Activated gamma-delta T cell (primary cell): Measurements from ENCODE around the gene PGA4.
"Not testable (repeated sequence)": the region's sequence is repeated elsewhere in the genome, so short reads cannot be mapped to it uniquely, and the experiment has no call there.

ENCODE experiments used
- DNase-seq: peaks from one replicate; lab custom pipeline; 2025; lab: John Stamatoyannopoulos, UW
- total RNA-seq, 2 donors: gene quantifications; one replicate each; lab custom pipeline; 2026; lab: John Stamatoyannopoulos, UW

PGA4 gene
- 0 reads per million in 2 donors for total RNA-seq

DNA sequence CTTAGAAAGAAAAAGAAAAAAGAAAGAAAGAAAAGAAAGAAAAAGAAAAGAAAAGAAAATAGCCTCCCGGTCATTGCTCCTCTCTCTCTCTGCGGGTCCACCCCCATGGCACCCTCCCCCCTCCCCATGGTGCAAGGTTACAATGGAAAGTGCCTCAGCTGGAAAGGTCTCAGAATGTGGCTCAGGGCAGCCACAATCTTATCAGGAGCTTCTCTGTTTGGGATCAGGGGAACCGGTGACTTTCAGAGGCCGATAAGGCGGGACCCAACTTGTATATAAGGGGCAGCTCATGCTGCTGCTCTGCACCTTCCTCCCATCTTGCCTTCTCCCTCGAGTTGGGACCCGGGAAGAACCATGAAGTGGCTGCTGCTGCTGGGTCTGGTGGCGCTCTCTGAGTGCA lies at the start of gene PGA4:
Gene PGA4, plus strand, starts transcription at position 301 of the 400 bp plus-strand sequence. Its CDS starts 54 bp downstream, at position 355.
- not testable (repeated sequence) for DNase-seq

DNA sequence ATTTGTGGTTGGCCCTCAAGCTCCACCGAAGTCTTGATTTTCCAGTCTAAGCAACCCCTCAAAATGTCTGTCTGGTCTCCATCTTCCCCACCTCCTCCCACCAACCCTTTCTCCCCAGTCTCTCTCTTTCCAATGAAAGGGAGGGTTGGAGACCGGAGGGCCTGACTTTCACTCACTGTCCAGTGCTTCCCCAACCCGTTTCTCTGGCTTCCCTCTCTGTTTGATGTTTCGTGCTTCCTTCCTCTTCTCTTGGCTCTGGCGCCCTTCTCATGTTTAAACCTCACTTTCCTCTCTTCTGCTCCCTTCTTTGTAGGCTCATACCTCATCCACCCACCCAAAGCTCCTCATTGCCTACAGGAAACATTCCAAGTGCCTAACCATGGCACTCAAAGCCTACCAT lies 49.8 kb upstream of the PGA4 start:
- DNase-seq = no peak

DNA sequence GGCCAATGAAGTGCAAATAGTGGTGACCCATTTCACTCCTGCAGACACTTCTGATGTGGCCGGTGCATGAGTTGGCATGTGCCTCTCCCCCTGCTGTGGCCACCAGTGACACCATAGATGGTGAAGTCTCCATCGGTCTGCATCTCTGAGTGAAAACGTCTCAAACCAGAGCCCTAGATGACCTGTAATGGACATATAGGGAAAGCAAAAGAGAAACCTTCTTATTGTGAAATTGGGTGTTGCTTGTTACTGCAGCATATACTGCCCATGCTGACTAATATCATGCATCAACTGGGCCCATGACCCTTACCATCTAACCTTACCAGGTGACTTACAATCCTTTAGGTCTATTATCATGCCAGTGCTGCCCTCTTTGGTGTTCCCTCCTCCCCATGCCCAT lies 49.3 kb upstream of the PGA4 start:
- no peak for DNase-seq

DNA sequence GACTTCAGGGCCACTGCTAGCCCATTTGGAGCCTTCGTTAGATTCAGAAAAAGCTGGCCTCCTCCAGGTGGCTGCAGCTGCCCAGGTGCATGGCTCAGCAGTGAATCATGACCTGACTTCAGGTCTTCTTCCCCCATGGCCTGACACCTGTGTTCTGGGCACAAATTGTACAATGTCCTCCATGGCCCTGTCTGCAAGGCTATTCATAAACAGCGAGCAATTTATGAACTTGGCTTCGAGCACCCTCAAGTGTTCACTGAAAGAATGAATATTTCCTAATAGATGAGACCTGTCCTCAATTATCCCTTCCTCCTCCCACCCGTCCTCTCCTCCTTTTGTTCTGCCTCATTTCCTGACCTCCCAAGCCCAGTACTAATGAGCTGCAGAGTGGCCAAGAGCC lies 48.7 kb upstream of the PGA4 start:
- DNase-seq = no peak

DNA sequence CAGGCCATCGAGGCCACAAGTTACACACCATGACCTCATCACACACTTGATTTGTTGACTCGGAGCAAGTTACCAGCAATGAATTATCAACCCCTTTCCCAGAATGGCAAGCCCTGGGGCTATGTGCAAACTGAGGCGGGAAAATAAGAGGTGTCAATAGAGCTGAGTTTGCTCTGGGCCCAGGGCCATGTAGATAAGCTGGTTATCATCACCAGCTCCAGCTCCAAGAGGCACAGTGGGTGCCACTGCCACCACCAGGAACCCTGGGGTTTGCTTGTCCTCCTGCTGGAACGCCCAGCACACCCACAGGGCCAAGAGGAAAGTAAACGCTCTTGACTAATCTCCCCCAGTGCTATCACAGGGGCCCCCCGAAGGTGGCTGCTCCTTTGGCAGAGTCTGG lies 47.9 kb upstream of the PGA4 start:
- no peak for DNase-seq

DNA sequence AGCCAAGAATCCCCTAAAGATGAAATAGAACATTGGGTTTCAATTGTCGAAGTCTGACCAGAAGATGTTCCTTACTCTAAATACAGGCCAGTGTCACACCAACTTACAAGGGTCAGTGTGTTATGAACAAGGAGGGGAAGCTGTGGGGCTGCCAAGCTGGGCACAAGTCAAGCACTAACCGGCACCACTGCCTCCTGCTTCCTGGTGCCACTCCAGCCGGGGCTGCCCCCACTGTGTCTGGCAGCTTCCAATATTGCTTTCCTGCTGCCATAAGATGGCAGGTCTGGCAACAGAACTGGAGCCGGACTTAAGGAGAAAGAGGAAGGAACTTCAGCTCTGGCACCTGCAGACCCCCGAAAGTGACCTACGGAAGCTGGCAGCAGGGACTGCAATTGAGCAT lies 47.2 kb upstream of the PGA4 start:
- DNase-seq = no peak

DNA sequence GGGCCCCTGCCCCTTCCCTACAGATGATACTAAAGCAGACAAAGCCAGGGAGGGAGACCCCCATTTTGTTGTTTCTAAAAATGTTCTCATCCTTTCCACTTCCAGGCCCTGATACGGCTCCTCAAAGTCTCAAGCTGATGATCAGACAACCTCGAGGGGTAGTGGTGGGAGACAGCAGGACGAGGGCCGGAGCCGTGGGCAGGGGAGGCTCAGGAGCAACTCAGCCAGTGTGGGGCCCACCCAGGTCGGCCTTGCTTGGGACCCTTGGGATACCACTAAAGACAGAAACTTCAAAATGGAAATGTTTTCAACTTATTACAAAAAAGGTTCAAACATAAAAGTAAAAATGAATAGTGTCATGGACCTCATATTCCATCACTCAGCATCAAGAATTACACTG lies 45.7 kb upstream of the PGA4 start:
- DNase-seq = no peak

DNA sequence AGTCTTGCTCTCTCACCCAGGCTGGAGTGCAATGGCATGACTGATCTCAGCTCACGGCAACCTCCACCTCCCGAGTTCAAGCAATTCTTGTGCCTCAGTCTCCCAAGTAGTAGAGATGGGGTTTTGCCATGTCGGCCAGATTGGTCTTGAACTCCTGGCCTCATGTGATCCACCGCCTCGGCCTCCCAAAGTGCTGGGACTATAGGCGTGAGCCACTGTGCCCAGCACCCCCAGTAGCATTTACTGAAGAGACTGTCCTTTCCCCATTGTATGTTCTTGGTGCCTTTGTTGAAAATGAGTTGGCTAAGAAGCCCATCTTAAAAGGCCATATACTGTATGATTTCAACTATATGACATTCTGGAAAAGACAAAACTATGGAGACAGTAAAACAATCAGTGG lies 41.9 kb upstream of the PGA4 start:
- not testable (repeated sequence) for DNase-seq

DNA sequence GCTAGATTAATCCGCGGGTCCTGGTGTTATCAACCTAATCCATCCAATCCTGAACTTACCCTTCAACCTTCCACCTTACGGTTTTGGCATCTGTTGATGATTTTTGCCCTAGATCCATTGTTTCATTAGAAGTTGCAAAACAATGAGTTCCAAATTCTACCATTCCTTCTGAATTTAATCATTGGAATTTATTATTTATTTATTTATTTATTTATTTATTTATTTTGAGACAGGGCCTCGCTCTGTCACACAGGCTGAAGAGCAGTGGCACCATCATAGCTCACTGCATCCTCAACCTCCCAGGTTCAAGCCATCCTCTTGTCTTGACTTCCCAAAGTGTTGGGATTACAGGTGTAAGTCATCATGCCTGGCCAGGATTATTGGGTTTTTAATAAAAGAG lies 40.7 kb upstream of the PGA4 start:
- DNase-seq = no peak

DNA sequence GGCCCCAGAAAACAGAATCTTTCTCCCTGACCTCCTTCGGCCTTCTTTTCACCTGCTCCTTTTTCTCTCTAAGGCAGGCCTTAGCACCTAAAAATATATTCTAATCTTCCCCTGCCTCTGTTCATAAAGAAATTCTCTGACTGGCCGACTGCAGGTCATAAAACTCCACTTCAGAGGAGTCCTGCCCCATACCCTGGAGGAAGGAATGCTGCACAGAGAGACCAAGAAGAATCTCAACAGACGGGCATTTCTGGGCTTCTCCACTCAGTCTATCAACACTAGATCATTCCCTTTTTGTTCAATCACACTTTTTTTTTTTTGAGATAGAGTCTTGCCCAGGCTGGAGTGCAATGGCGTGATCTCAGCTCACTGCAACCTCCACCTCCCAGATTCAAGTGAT lies 38.5 kb upstream of the PGA4 start:
- no peak for DNase-seq

DNA sequence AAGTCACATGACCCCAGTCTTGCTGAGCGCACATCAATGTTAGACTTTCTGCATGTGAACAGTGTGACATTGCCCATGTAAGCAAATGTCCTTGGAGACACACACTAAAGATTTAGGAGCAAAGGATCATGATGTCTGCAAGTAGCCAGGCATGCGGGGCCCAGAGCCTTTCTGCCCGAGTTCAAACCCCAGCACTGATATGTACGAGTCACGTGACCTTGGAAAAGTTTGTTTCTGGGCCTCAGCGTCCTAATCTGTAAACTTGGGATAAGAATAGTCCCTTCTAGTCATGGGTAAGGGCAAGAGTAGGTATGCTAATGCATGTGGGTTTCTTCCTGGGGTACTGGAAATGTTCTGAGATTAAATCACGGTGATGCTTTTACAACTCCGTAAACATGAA lies 35.6 kb upstream of the PGA4 start:
- no peak for DNase-seq

DNA sequence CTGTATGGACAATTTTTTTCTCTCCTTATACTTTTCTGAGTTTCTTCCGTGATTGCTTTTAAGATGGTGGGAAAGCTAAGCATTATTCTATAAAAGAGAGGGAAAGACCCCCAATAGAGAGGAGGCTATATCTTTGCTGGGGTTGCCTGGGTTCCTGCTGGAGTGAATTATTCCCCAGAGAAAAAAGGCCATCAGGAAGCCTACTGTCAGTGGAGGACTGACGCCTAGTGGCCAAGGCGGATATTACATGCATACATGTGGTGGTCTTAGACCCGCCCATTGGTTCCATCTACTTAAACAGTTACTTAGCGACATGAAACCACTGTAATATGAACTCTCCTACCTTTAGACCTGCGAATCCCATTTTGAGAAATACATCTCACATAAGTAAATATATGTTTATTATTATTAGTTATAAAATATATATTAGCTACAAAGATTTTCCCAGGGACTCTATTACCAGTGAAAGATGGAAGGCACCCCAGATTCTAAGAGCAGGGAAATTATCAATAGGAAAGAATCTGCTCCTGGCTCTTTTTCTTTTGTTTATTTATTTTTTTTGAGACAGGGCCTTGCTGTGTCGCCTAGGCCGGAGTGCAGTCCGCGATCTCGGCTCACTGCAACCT lies 34.5 kb upstream of the PGA4 start:
- DNase-seq = no peak

DNA sequence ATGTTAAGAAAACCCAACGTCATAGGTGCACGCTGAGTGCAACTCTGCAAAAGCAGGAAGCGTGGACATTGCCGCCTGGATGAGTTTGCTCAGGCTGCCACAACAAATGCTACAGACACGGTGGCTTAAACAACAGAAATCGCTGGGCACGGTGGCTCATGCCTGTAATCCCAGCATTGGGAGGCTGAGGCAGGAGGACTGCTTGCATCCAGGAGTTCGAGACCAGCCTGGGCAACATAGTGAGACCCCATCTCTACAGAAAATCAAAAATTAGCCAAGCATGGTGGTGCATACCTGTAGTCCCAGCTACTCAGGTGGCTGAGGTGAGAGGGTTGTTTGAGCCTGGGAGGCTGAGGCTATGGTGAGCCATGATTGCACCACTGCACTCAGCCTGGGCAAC lies 32.2 kb upstream of the PGA4 start:
- DNase-seq = no peak

DNA sequence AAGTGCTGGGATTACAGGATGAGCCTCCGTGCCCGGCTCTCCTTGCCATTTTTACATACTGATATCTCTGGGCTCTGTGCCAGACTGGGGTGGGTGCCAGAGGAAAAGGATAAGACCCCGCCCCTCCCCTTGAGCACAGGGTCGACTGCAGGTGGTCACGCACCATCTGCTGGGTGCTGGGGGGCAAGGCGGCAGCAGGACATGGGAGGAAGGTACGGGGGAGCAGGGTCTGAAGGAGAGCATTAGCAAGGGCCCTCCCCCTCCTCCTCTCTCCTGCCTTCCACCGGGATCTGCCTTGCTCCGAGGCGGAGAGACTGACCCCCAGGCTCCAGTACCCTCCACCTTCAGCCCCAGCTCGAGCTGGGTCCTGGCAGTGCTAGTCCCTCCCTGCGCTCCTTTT lies 28.6 kb upstream of the PGA4 start:
- DNase-seq = no peak

DNA sequence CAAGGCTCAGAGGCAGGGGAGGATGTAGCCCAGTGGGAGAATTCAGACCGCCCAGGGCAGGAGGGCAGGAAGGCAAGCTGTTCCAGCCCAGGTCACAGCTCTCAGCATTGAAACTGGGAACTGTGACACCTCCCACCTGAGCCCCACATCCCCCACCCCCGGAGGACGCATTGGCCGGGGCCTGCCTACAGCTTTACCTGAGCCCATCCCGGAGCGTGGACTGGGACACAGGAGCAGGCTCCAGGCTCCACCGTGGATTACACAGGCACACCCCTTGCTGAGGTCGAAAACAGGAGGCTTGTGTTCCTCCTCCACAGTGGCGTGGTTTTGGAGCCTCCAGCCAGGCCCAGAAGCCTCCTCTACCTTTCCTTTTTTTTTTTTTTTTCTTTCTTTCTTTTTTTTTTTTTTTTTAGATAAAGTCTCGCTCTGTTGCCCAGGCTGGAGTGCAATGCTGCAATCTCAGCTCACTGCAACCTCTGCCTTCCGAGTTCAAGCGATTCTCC lies 27.9 kb upstream of the PGA4 start:
- DNase-seq = no peak

DNA sequence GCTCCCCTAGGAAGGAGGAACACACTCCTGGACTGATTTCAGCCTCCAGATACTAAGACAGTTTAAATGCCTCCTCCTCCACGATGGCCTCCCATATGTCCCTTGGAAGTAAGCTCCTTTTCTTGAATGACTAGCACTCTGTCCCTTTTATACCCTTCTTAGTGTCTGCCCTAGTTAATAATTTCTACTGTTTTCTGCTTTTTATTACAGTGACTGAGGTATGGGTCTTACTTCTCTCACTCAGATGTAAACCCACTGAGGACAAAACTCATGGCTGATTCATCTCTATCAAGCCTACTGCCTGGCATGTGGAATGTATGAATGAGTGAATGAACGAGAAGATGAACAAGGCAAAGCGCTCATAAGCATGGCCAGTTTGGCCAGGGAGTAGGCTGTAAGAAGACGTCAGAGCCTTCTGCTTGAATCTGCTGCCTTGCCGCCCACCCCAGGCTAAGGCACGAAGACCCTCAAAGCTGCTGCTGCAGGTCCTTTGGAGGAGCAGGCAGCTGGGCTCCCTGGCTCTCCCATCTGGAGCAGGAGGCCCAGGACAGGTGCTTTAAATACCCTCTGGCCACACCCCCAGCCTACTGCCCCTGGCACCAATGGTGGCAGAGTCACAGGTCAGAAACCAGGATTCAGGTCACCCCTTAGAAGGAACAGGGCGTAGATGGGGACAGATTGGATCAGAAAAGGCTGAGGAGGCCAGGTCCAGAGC lies 27.0 kb upstream of the PGA4 start:
- DNase-seq = no peak

DNA sequence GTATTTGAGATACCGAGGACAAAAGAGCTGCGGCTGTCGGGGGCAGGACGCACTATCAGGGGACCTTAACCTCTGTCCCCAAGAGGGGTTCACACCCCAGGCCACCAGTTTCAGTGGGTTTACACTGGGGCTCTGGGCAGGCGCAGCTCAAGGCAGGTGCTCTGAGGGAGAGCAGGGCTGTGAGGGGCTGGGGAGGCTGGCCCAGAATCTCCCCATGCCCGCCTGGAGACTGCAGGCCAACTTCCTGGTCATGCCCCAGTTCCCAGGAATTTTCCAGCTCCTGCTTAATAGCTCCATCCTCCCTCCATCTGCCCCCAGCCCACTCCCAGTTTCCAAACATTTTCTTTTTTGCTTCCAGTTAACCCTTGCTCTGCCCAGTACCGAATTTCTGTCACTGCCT lies 26.4 kb upstream of the PGA4 start:
- no peak for DNase-seq

DNA sequence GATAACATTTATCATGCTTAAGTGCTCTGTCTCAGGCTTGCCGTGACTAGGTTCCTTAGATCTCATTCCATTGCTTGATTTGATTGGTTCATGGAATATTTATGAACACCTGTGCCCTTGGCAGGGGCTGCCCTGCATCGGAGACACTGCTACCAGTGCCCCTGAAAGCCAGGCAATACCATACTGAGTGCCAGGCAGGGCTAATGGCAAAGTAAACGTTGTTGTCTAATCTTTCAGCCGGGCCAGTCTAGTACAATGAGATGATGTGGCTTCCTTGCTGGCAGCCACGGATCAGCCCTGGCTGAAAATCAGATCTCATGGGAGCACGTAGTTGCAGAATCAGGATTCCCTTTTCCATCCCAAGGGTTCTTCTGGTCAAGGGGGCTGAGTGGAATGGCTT lies 23.8 kb upstream of the PGA4 start:
- DNase-seq = no peak

DNA sequence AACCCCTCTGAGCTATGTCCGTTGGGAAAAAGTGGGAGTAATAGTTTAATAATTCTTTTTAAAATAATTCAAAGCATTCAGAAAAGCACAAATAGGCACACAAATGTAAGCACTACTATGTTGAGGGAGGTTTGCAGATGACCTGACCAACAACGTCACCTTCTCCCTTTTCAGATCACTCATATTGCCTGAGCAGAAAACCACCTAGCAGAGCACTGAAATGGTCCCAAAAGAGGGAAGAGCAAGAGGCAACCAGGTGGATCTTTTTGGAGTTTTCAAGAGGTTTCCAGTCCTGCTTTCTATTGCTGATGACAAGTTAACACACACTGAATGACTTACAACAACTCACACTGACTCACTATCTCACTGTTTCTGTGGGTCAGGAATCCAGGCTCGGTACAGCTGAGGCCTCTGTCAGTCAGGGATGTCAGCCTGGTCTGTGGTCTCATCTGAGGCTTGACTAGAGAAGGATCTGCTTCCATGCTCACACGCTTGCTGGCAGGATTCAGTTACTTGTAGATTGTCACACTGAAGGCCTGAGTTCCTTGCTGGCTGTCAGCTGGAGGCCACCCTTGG lies 23.1 kb upstream of the PGA4 start:
- no peak for DNase-seq

DNA sequence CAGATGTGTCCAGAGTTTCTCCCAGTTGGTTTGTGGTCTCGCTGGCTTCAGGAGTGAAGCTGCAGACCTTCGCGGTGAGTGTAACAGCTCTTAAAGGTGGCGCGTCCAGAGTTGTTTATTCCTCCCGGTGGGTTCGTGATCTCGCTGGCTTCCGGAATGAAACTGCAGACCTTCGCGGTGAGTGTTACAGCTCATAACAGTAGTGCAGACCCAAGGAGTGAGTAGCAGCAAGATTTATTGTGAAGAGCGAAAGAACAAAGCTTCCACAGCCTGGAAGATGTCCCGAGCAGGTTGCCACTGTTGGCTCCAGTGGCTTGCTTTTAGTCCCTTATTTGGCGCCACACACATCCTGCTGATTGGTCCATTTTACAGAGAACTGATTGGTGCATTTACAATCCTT lies 20.7 kb upstream of the PGA4 start:
- DNase-seq = no peak

DNA sequence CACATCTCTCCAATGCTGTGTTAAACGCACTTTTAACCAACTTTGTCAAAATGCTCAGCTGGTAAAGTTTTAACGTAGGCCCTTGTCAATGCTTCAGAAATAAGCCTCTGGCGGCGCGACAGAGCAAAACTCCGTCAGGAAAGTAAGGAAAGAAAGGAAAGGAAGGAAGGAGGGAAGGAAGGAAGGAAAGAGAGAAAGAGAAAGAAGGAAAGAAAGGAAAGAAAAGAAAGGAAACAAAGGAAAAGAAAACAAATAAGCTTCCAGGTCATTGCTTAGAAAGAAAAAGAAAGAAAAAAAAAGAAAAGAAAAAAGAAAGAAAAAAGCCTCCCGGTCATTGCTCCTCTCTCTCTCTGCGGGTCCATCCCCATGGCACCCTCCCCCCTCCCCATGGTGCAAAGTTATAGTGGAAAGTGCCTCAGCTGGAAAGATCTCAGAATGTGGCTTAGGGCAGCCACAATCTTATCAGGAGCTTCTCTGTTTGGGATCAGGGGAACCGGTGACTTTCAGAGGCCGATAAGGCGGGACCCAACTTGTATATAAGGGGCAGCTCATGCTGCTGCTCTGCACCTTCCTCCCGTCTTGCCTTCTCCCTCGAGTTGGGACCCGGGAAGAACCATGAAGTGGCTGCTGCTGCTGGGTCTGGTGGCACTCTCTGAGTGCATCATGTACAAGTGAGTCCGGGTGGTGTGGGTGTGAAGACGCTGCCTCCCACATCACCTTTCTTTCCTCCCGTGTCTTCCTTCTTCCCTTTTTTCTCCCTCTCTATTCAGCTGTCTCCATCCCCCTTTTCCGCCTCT lies 19.0 kb upstream of the PGA4 start, which contains the start of gene PGA3:
Gene PGA3, plus strand, starts transcription at position 566 of the 797 bp plus-strand sequence. Its CDS starts 50 bp downstream, at position 616.
- DNase-seq = not testable (repeated sequence)

DNA sequence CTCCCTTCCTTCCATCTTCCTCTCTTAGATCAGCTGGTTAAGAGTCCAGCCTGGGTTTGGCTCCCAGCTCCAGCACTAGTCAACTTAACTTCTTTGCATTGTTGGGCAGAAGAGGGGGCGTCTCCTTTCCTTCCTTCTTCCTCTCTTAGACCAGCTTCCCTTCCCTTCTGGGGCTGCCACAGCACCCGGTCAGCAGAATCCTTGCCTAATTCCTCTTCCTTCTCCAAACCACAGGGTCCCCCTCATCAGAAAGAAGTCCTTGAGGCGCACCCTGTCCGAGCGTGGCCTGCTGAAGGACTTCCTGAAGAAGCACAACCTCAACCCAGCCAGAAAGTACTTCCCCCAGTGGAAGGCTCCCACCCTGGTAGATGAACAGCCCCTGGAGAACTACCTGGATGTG lies 18.3 kb upstream of the PGA4 start:
- not testable (repeated sequence) for DNase-seq
